ENCODE results near the gene F12.

The F12 gene

GRCh38 chr5:177449140-177450061 is 40.0 kb upstream of the F12 start:
- Mint-ChIP-seq H3K9me3 (no peaks in the 10 kb centered on the region), H3K27me3 (no peaks in the 10 kb centered on the region), H3K27ac (no peak overlapping the region), H3K36me3 (no peaks in the 10 kb centered on the region), H3K4me3 (no peak overlapping the region), H3K4me1 (peaks cover 44% of the 10 kb centered on the region)

- no peaks in the 10 kb centered on the region for H3K36me3 Mint-ChIP-seq
- H3K4me1 Mint-ChIP-seq: peaks cover 46% of the 10 kb centered on the region
- no peaks in the 10 kb centered on the region for H3K9me3 Mint-ChIP-seq
- H3K27me3 Mint-ChIP-seq: no peaks in the 10 kb centered on the region
- peak overlapping the region; percentile 80 for H3K4me3 Mint-ChIP-seq
- H3K27ac Mint-ChIP-seq: peak overlapping the region; percentile 89
Measured at GRCh38 chr5:177448244-177448950, 39.0 kb upstream of the F12 start.

GRCh38 chr5:177447611-177448243 is 38.4 kb upstream of the F12 start:
- H3K4me3 Mint-ChIP-seq: peak overlapping the region; percentile 80
- H3K27me3 Mint-ChIP-seq: no peaks in the 10 kb centered on the region
- H3K36me3 Mint-ChIP-seq: no peaks in the 10 kb centered on the region
- H3K27ac Mint-ChIP-seq: peak overlapping the region; percentile 62
- peaks cover 46% of the 10 kb centered on the region for H3K4me1 Mint-ChIP-seq
- no peaks in the 10 kb centered on the region for H3K9me3 Mint-ChIP-seq

GRCh38 chr5:177447066-177447610 is 37.8 kb upstream of the F12 start:
- Mint-ChIP-seq H3K4me3 (no peak overlapping the region), H3K4me1 (peaks cover 45% of the 10 kb centered on the region), H3K27ac (no peak overlapping the region), H3K36me3 (no peaks in the 10 kb centered on the region), H3K9me3 (no peaks in the 10 kb centered on the region), H3K27me3 (no peaks in the 10 kb centered on the region)

GRCh38 chr5:177446200-177447065 is 37.1 kb upstream of the F12 start, which contains the start of gene PRR7:
TSS of gene PRR7 (plus strand) at chr5:177446814. CDS start at chr5:177455068, 8,254 bp downstream.
- Mint-ChIP-seq H3K27ac (peak within 1 kb of the TSS; percentile 80), H3K4me3 (peak within 1 kb of the TSS; percentile 81), H3K4me1 (peaks cover 44% of the 10 kb centered on the region), H3K27me3 (no peaks in the 10 kb centered on the region), H3K36me3 (no peaks in the 10 kb centered on the region), H3K9me3 (no peaks in the 10 kb centered on the region)

GRCh38 chr5:177445917-177446199 is 36.5 kb upstream of the F12 start:
- peak overlapping the region; percentile 80 for H3K27ac Mint-ChIP-seq
- no peaks in the 10 kb centered on the region for H3K36me3 Mint-ChIP-seq
- peaks cover 43% of the 10 kb centered on the region for H3K4me1 Mint-ChIP-seq
- peak overlapping the region; percentile 81 for H3K4me3 Mint-ChIP-seq
- H3K27me3 Mint-ChIP-seq: no peaks in the 10 kb centered on the region
- H3K9me3 Mint-ChIP-seq: no peaks in the 10 kb centered on the region

GRCh38 chr5:177445052-177445916 is 35.9 kb upstream of the F12 start:
- H3K27me3 Mint-ChIP-seq: no peaks in the 10 kb centered on the region
- H3K27ac Mint-ChIP-seq: peak overlapping the region; percentile 80
- no peaks in the 10 kb centered on the region for H3K9me3 Mint-ChIP-seq
- H3K4me1 Mint-ChIP-seq: peaks cover 44% of the 10 kb centered on the region
- no peaks in the 10 kb centered on the region for H3K36me3 Mint-ChIP-seq
- peak overlapping the region; percentile 81 for H3K4me3 Mint-ChIP-seq

GRCh38 chr5:177444106-177445051 is 35.0 kb upstream of the F12 start:
- H3K27me3 Mint-ChIP-seq: no peaks in the 10 kb centered on the region
- H3K36me3 Mint-ChIP-seq: peaks cover 4% of the 10 kb centered on the region
- H3K4me3 Mint-ChIP-seq: peak overlapping the region; percentile 11

GRCh38 chr5:177443144-177443983 is 34.0 kb upstream of the F12 start:
- H3K4me3 Mint-ChIP-seq: no peak overlapping the region
- no peaks in the 10 kb centered on the region for H3K9me3 Mint-ChIP-seq
- H3K27me3 Mint-ChIP-seq: no peaks in the 10 kb centered on the region
- peaks cover 57% of the 10 kb centered on the region for H3K4me1 Mint-ChIP-seq
- H3K27ac Mint-ChIP-seq: peak overlapping the region; percentile 32
- H3K36me3 Mint-ChIP-seq: peaks cover 6% of the 10 kb centered on the region

More at GRCh38 chr5:177444106-177445051, 35.0 kb upstream of the F12 start:
- Mint-ChIP-seq H3K27ac (peak overlapping the region; percentile 83), H3K4me1 (peaks cover 53% of the 10 kb centered on the region), H3K9me3 (no peaks in the 10 kb centered on the region)

GRCh38 chr5:177442066-177442826 is 32.9 kb upstream of the F12 start:
- Mint-ChIP-seq H3K4me1 (peaks cover 61% of the 10 kb centered on the region), H3K4me3 (no peak overlapping the region), H3K27ac (peak overlapping the region; percentile 38), H3K36me3 (peaks cover 8% of the 10 kb centered on the region), H3K27me3 (no peaks in the 10 kb centered on the region), H3K9me3 (no peaks in the 10 kb centered on the region)

GRCh38 chr5:177440990-177441780 is 31.8 kb upstream of the F12 start:
- Mint-ChIP-seq H3K9me3 (no peaks in the 10 kb centered on the region), H3K4me1 (peaks cover 67% of the 10 kb centered on the region), H3K27me3 (no peaks in the 10 kb centered on the region), H3K27ac (no peak overlapping the region), H3K36me3 (peaks cover 11% of the 10 kb centered on the region), H3K4me3 (no peak overlapping the region)
